RWPE1 (cell line): Measurements from ENCODE around the gene SHD.
"Not testable (repeated sequence)": the region's sequence is repeated elsewhere in the genome, so short reads cannot be mapped to it uniquely, and the experiment has no call there.

Experiments used
- CTCF ChIA-PET: fragments of 350-600 bp; sonication (Branson Sonifier 250); formaldehyde crosslinking; extraction: SDS; loops from one replicate; lab custom pipeline; 2021; lab: Yijun Ruan, JAX
- POLR2A ChIA-PET: fragments of 400-600 bp; formaldehyde crosslinking; extraction: SDS; loops from one replicate; lab custom pipeline; 2020; ENCODE audit warnings: antibody characterized with exemption; ENCODE audit not compliant: low non-redundant PET; lab: Yijun Ruan, JAX
- DNase-seq: peaks from one replicate; pipeline ENCODE4 v3.0.0; 2012; ENCODE audit warnings: low spot score
- H3K27ac ChIP-seq: fragments of 450-650 bp; 2 replicates; pipeline ENCODE4 v1.5.1; 2017
- TF ChIP-seq, protein P1 (sequence below): fragments of 450-650 bp; conservative IDR thresholded peaks from 2 replicates; pipeline ENCODE4 v1.5.1; 2017; ENCODE audit warnings: low read depth, mild to moderate bottlenecking

Gene SHD

DNA sequence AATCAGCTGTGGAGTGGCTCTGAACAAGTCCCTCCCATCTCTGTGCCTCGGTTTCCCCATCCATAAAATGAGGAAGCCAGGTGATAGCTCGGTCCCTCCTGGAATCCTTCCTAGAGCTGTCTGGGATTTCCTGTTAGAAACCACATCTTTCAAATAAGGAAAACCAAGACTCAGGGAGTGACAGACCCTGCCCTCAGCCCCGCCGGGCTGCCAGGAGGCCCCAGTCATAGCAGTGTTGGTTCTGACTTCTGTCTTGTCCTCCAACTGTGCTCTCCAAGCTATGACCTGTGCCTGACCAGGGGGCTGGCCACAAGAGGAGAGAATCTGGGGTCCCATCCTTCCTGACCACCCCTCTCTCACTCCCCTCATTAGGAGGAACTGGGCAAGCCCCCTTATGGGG is 1.1 kb upstream of the SHD start:
- TF ChIP-seq, protein P1, sequence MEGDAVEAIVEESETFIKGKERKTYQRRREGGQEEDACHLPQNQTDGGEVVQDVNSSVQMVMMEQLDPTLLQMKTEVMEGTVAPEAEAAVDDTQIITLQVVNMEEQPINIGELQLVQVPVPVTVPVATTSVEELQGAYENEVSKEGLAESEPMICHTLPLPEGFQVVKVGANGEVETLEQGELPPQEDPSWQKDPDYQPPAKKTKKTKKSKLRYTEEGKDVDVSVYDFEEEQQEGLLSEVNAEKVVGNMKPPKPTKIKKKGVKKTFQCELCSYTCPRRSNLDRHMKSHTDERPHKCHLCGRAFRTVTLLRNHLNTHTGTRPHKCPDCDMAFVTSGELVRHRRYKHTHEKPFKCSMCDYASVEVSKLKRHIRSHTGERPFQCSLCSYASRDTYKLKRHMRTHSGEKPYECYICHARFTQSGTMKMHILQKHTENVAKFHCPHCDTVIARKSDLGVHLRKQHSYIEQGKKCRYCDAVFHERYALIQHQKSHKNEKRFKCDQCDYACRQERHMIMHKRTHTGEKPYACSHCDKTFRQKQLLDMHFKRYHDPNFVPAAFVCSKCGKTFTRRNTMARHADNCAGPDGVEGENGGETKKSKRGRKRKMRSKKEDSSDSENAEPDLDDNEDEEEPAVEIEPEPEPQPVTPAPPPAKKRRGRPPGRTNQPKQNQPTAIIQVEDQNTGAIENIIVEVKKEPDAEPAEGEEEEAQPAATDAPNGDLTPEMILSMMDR: no peak
- CTCF ChIA-PET: interaction anchor here (0.9 kb wide), 1 partner anchor 13 kb away, joined by 3 read pairs; no protein-coding TSS in a partner anchor
- DNase-seq: no peak
- no peak overlapping the region for H3K27ac ChIP-seq
- POLR2A ChIA-PET: no interaction called here

DNA sequence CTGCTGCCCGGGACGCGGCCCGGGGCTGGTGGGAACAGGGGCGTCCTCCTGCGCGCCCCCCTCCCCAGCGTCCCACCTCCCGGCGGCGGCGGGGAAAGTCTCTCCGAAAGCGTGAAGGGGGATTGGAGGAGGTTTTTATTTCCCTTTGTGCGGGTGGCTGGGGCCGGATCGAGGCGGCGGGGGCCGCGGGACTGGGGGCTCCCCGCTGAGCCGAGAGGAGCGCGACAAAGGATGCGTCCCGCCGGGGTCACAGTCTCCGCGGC is 132 bp downstream of the SHD start:
- no peak overlapping the region for H3K27ac ChIP-seq
- no peak for DNase-seq
- CTCF ChIA-PET: interaction anchor here (0.6 to 0.7 kb wide), 2 partner anchors 34 to 850 kb away, joined by 4 to 5 read pairs; no protein-coding TSS in a partner anchor
- POLR2A ChIA-PET: no interaction called here
- TF ChIP-seq, protein P1: no peak

DNA sequence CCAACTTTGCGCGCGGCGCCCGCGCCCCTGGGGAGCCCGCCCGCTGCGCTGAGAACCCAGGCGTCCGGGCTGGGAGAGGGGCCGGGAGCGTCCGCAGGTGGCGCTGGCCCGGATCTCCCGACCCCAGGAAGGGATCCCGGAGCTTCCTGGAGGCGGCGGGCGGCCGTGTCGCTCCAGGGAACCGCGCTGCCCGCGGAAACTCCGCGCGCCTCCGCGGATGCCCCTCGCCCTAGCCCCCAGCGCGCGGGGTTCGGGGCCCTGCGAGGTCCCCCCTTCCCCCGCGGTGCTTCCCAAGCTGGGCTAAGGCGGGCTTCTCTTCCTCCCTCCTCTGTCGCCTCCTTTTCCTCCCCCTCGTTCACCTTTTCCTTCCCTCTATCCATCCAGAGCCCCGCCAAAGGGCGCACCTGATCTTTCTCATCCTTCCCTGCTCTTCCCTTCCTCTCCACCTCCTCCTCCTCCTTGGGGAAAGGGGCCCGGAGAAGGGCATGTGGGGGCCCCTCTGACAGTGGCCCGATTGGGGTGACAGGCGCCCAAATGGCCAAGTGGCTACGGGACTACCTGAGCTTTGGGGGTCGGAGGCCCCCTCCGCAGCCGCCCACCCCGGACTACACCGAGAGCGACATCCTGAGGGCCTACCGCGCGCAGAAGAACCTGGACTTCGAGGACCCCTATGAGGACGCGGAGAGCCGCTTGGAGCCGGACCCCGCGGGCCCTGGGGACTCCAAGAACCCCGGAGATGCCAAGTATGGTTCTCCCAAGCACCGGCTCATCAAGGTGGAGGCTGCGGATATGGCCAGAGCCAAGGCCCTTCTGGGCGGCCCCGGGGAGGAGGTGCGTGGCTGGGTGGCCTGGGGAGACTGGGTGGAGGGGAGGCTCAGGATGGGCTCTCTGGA is 710 bp downstream of the SHD start:
- ChIA-PET CTCF (interaction anchor here (0.5 to 0.6 kb wide), 3 partner anchors 245 to 850 kb away, joined by 3 to 4 read pairs (median 3); no protein-coding TSS in a partner anchor), POLR2A (no interaction called here)
- no peak for DNase-seq
- no peak overlapping the region for H3K27ac ChIP-seq
- TF ChIP-seq, protein P1: no peak

DNA sequence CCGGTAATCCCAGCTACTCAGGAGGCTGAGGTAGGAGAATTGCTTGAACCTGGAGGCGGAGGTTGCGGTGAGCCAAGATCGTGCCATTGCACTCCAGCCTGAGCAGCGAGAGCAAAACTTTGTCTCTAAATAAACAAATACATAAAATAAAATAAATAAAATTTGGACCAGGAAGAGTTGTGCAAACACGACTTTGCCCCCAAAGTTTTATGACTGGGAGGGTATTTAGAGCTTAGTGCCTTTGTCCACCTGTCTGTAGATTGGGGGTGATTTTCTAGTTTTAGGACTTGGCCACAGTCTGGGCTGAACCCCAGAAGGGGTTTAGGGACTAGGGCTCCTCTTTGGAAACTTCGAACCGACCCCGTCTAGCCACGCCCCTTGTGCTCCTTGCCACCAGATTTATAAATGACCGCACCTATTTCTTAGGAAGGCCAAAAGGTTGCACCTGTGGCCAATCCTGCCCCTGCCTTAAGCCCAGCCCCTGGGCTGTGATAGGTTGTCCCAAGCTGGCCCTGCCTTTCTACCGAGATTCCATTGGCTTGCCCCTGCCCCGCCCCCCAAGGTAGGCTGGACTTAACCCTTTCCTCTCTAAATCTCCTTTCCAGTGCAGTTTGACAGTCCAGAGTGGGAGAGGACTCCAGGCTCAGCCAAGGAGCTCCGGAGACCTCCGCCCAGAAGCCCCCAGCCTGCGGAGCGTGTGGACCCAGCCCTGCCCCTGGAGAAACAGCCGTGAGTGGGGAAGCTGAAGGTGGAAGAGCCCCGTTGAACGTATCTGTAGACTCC is 5.3 kb downstream of the SHD start:
- CTCF ChIA-PET: interaction anchor here (0.8 to 1.2 kb wide), 2 partner anchors 17 to 68 kb away, joined by 3 to 4 read pairs; no protein-coding TSS in a partner anchor
- peak; percentile 88 for DNase-seq
- POLR2A ChIA-PET: no interaction called here
- TF ChIP-seq, protein P1: no peak
- H3K27ac ChIP-seq: no peak overlapping the region

DNA sequence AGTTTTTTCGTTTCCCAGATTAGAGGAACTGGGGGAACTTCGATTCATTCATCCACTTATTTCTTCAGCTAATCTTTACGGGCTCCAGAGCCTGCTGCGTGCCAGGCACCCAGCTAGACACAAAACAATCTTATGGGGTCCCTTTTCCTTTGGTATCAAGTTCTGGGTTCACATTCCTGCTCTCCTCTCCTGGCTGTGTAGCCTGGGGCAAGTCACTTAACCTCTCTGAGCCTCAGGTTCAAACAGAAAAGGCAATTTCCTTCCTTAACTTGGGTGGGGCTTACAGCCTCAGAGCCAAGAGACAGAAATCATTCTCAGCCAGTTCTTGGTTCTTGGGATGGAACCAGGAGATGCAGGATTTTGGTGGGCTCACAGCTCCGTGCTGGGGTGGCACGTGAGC is 5.9 kb downstream of the SHD start:
- POLR2A ChIA-PET: no interaction called here
- CTCF ChIA-PET: interaction anchor here (0.8 to 1.2 kb wide), 2 partner anchors 17 to 68 kb away, joined by 3 to 4 read pairs; no protein-coding TSS in a partner anchor
- no peak overlapping the region for H3K27ac ChIP-seq
- DNase-seq: no peak
- TF ChIP-seq, protein P1: no peak

DNA sequence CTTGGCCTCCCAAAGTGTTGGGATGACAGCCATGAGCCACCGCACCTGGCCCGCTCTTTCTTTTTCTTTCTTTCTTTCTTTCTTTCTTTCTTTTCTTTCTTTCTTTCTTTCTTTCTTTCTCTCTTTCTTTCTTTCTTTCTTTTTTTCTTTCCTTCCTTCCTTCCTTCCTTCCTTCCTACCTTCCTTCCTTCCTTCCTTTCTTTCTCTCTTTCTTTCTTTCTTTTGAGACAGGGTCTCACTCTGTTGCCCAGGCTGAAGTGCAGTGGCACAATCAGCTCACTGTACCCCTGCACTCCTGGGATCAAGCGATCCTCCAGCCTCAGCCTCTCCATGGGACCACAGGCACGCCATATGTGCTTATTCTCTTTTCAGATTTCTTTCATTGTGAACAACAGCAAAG is 7.1 kb downstream of the SHD start:
- POLR2A ChIA-PET: interaction anchor here (0.6 kb wide), 1 partner anchor 201 kb away, joined by 3 read pairs; no protein-coding TSS in a partner anchor
- DNase-seq, H3K27ac ChIP-seq, CTCF ChIA-PET: not testable (repeated sequence)
